GM20000 (cell line): Measurements from ENCODE around the gene RAD50.
A peak's percentile ranks its signal among the peaks of the same experiment; 100 is the strongest.
"Not testable (repeated sequence)": the region's sequence is repeated elsewhere in the genome, so short reads cannot be mapped to it uniquely, and the experiment has no call there.

Experiments
- DNase-seq: peaks from one replicate; pipeline ENCODE4 v3.0.0; 2012; ENCODE audit warnings: low spot score
- TF ChIP-seq, protein P1 (sequence below): IDR thresholded peaks from 2 replicates; pipeline ENCODE4 v1.5.1; 2012; ENCODE audit warnings: mild to moderate bottlenecking, control low read depth; ENCODE audit errors: extremely low read depth, missing control alignments

The RAD50 gene

DNA sequence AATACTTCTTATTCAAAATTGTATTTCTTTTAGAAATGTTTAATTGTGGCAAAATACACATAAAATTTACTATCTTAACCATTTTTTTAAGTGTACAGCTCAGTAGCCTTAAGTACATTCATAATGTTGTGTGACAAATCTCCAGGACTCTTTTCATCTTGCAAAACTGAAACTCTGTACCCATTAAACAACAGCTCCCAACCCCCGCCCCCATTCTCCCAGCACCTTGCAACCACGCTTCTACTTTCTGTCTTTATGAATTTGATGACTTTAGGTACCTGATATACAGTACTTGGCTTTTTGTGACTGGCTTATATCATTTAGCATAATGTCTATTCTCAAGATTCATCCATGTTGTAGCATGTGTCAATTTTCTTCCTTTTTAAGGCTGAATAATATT is 10.7 kb upstream of the RAD50 start:
- TF ChIP-seq, protein P1, sequence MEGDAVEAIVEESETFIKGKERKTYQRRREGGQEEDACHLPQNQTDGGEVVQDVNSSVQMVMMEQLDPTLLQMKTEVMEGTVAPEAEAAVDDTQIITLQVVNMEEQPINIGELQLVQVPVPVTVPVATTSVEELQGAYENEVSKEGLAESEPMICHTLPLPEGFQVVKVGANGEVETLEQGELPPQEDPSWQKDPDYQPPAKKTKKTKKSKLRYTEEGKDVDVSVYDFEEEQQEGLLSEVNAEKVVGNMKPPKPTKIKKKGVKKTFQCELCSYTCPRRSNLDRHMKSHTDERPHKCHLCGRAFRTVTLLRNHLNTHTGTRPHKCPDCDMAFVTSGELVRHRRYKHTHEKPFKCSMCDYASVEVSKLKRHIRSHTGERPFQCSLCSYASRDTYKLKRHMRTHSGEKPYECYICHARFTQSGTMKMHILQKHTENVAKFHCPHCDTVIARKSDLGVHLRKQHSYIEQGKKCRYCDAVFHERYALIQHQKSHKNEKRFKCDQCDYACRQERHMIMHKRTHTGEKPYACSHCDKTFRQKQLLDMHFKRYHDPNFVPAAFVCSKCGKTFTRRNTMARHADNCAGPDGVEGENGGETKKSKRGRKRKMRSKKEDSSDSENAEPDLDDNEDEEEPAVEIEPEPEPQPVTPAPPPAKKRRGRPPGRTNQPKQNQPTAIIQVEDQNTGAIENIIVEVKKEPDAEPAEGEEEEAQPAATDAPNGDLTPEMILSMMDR = no peak

DNA sequence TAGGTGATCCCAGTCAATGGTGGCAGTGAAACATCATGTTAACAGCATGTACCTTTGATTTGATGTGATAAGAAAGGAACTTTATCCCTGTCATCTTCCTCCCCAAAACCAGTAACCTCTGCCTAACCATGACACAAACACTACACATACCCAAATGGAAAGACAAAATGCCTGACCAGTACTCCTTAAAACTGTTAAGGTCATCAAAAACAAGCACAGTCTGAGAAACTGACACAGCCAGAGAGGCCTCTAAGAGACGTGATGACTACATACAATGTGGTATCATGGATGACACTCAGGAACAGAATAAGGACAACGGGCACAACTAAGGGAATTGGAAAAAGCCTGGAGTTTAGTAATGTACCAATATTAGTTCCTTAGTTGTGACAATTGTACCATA is 9.5 kb upstream of the RAD50 start:
- DNase-seq = no peak
- TF ChIP-seq, protein P1 = no peak

More for the DNA sequence above, 10.7 kb upstream of the RAD50 start:
- no peak for DNase-seq

DNA sequence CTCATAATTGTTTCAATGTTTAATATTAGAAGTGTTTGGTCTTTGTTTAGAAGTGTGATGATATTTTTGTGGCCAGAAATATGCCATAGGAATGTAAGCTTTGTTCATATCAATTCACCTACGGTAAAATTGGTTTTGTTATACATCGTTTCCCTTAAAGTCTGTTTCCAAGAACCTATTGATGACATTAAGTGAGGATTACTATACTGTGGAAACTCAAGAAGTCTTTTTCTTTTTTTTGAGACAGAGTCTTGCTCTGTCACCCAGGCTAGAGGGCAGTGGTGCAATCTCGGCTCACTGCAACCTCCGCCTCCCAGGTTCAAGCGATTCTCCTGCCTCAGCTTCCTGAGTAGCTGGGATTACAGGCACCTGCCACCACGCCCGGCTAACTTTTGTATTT is 7.9 kb upstream of the RAD50 start:
- not testable (repeated sequence) for DNase-seq

DNA sequence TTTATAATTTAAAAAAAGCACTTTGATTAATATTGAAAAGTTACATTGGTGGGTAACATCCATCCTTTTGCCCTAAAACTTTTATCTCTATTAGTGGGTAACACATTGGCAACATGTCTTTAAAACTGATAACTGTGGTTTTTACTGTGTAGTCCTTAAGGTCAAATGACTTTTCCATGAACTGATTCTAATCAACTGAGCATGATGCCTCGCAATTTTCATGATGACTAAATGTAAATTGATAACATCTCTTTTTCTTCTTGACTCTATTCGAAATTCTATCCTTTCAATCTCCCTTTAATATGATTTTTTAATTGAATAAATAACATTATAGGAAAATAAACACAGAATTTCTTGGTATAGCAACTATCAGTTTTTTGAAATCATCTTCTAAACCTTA is 7.2 kb upstream of the RAD50 start:
- DNase-seq = no peak
- TF ChIP-seq, protein P1 = no peak

DNA sequence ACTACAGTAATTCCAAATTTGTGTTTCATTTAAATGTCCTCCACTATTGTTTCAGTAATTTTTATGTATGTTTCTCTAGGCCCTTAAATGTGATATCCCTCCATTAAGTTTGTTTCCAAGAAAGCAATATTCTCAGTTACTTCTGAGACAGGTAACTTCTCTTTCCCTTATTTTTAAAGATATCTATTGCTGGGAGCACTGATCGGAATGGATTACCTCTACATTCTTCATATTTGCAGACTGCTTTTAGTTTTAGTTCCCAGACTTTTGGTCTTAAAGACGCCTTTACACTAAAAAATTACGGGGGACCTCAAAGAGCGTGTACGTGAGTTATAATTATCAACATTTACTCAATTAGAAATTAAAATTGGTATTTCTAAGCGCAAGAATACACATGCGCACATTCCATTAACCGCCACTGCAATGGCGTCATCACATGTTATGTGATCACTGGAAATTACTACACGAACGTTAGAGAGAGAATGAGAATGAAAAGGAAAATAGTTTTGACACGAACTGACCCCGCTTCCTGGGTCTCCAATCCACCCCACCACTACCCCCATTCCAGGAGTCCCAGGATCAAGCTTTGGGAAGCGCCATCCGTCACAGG is 519 bp upstream of the RAD50 start:
- DNase-seq = no peak
- TF ChIP-seq, protein P1 = no peak

DNA sequence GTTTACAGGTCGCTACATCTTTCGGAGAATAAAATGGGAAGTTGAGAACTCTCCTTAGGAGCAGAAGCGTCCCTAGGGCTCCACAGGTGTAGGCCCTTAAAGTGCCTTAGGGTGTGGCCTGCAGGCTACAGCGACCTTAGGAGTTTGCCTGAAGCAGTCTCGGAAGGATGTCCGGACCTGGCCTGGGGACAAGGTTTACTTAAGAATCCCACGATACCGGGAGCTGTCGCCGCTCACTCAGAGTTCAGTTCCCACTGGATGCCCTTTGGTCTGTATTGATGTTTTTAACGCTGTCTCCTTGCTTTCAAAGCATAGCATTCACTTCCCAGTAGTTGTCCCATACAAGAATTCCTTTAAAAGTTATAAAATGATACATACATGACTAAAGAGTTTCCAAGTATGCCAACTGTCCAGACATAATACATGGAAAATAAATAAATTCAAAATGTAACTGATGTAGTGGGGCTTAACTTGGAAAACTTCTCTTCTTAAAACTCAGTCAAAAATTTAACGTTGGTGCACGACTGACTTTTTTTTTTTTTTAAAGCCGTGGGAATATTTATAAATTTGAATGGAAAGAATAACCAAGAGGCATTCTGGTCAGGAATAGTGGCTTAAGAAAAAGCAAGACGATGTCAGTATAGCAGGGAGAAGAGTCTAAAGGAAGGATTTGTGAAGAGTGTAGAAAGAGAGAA is 848 bp downstream of the RAD50 start:
- DNase-seq = peak; percentile 42
- TF ChIP-seq, protein P1 = no peak

DNA sequence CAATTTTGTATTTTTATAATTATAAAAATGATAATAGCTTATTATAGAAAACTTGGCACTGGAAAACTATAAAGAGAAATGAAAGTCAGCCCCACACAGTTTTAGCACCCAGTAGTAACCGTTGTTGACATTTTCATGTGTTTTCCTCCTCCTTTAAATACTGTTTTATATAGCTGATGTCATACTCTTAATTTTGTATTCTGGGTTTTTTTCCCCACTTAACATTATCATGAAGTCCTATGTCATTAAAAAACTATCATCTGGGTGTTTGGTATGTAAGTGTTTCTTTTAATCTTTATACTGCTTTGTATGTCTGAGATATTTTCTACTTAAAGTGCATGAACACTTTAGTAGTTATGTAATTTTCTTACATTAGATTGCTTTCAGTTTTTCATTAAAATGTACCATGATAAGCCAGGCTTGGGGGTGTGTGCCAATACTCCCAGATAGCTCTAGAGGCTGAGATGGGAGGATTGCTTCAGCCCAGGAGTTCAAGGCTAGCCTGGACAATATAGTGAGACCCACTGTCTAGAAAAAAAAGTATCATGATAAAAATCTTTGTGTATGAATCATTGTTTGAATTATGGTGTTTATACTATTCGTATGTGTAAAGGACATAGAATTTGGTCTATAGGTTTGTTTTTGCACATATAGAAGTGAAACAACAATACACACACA is 2.7 kb downstream of the RAD50 start:
- no peak for DNase-seq
- TF ChIP-seq, protein P1 = no peak
